Activated CD8-positive, alpha-beta T cell treated with anti-CD3 and anti-CD28 coated beads, Interleukin-2, amount 10 ng/mL, durations not matched to agents 7 days and 5 days (primary cell): ENCODE data around the gene WRAP73. TPM values are rescaled to one million over a fixed set of nuclear protein-coding genes. Genes with fewer than 3 reads are reported as not detected.
"Not testable (repeated sequence)": the region's sequence is repeated elsewhere in the genome, so short reads cannot be mapped to it uniquely, and the experiment has no call there.

Source experiments
- ATAC-seq: fragments of 150-1000 bp; cut with Tn5 transposase; one replicate; pipeline ENCODE4 v1.10.0; 2021; ENCODE audit warnings: moderate library complexity
- CTCF ChIA-PET: fragments of 350-600 bp; sonication (Branson Sonifier 250); formaldehyde crosslinking; loops from one replicate; lab custom pipeline; 2021; ENCODE audit warnings: antibody characterized with exemption; lab: Charles Lee
- POLR2A ChIA-PET: fragments of 350-600 bp; sonication (Branson Sonifier 250); formaldehyde crosslinking; loops from one replicate; lab custom pipeline; 2021; ENCODE audit warnings: antibody characterized with exemption; lab: Charles Lee
- DNase-seq: peaks from one replicate; pipeline ENCODE4 v3.0.0-alpha.2; 2020
- H3K27ac Mint-ChIP-seq: one replicate; pipeline ENCODE4 v1.8.0; 2021; ENCODE audit warnings: mild to moderate bottlenecking, mixed read lengths
- H3K27me3 Mint-ChIP-seq: one replicate; pipeline ENCODE4 v1.8.0; 2021; ENCODE audit warnings: low read depth, mixed read lengths
- H3K36me3 Mint-ChIP-seq: one replicate; pipeline ENCODE4 v1.8.0; 2021; ENCODE audit warnings: low read depth, mixed read lengths
- H3K4me1 Mint-ChIP-seq: one replicate; pipeline ENCODE4 v1.8.0; 2021; ENCODE audit warnings: low read depth, mixed read lengths
- H3K4me3 Mint-ChIP-seq: one replicate; pipeline ENCODE4 v1.8.0; 2021; ENCODE audit warnings: mild to moderate bottlenecking, mixed read lengths
- H3K9me3 Mint-ChIP-seq: one replicate; pipeline ENCODE4 v1.8.0; 2022; ENCODE audit warnings: mixed read lengths; ENCODE audit not compliant: insufficient read depth
- total RNA-seq, 2 experiments: library from RNA; stranded (reverse); gene quantifications; one replicate each; pipeline ENCODE4 v1.2.3, GENCODE V29; 2021

The WRAP73 gene
- total RNA-seq, 2 experiments from 2014 or later: 33.1 to 36.7 TPM

DNA sequence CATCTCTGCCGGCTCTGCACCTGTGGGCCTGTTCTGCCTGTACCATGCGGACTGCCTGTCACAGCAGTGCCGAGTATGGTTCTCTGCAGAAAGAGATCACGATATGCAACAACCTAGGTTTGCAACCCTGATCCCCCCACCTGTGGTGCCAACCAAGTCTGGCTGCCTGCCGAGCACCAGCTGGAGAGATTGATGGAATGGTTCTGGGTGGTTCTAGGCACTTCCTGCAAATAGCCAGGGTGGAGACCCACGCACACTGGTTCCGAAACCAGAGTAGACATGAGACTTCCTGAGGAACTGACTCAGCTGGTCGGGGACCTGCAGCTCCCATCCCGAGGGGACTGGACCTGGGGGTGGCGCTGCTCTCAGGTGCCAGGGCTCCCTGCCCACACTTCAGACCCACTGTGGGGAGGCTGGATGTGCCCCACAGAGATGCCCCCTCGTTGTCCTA lies 19.7 kb downstream of the WRAP73 start:
- ATAC-seq (no peak), DNase-seq (no peak)
- H3K36me3 Mint-ChIP-seq: peaks cover 8% of the 10 kb centered on the region
- H3K9me3 Mint-ChIP-seq: no peaks in the 10 kb centered on the region
- H3K27me3 Mint-ChIP-seq: no peaks in the 10 kb centered on the region
- H3K4me3 Mint-ChIP-seq: no peak overlapping the region
- ChIA-PET CTCF (interaction anchor here (0.9 kb wide), 1 partner anchor 15 kb away, joined by 3 read pairs; no protein-coding TSS in a partner anchor), POLR2A (no interaction called here)
- H3K4me1 Mint-ChIP-seq: peaks cover 7% of the 10 kb centered on the region
- no peak overlapping the region for H3K27ac Mint-ChIP-seq

- Mint-ChIP-seq H3K4me1 (peaks cover 8% of the 10 kb centered on the region), H3K27me3 (no peaks in the 10 kb centered on the region), H3K4me3 (no peak overlapping the region), H3K9me3 (no peaks in the 10 kb centered on the region), H3K27ac (no peak overlapping the region), H3K36me3 (peaks cover 7% of the 10 kb centered on the region)
- ChIA-PET POLR2A (no interaction called here), CTCF (interaction anchor here (0.9 to 1.8 kb wide), 3 partner anchors 9 to 15 kb away, joined by 3 to 8 read pairs (median 3); no protein-coding TSS in a partner anchor)
- ATAC-seq: no peak
- no peak for DNase-seq
Observed at GRCh38 chr1:3629561-3630160, 20.2 kb downstream of the WRAP73 start.

- Mint-ChIP-seq H3K36me3 (peaks cover 7% of the 10 kb centered on the region), H3K4me3 (no peak overlapping the region), H3K9me3 (no peaks in the 10 kb centered on the region), H3K27ac (no peak overlapping the region), H3K27me3 (peaks cover 4% of the 10 kb centered on the region), H3K4me1 (peaks cover 19% of the 10 kb centered on the region)
- ATAC-seq (no peak), DNase-seq (no peak)
- ChIA-PET CTCF (interaction anchor here (0.7 to 1.8 kb wide), 4 partner anchors 10 to 110 kb away, joined by 3 to 8 read pairs (median 3); no protein-coding TSS in a partner anchor), POLR2A (no interaction called here)
Observed at GRCh38 chr1:3628445-3628844, 21.5 kb downstream of the WRAP73 start.

DNA sequence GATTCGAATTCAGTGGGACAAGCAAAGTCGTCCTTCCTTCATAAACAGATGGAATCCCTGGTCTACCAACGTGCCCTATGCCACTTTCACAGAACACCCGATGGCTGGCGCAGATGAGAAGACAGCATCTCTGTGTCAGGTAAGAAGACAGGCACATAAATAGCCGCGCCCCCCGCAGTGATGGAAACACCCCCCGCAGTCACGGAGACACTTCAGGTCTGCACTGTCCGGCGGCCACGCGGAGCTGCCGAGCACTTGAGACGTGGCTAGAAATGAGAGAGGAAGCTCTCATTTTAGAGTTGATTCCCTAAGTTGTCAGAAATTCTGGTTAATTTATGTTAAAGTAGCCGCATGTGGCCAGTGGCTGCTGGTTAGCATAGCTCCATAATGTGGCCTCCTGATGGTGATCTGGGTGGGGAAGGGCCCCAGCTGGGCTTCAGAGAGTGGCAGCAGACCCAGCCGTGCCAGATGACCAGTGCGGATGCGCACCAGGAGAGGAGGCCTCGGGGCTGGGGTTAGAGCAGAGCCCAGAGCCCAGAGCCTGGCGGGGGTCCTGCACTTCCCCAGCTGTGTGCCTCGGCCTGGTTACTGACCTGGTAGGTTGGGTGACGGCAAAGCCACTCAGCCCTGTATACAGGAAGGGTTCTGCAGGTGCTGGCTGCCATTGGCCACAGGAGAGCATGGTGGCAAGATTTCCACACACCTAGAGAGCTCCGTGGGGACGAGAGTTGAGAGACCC lies 22.2 kb downstream of the WRAP73 start:
- Mint-ChIP-seq H3K9me3 (no peaks in the 10 kb centered on the region), H3K36me3 (peaks cover 5% of the 10 kb centered on the region), H3K27ac (no peak overlapping the region), H3K4me1 (peaks cover 23% of the 10 kb centered on the region), H3K4me3 (no peak overlapping the region), H3K27me3 (peaks cover 4% of the 10 kb centered on the region)
- POLR2A ChIA-PET: no interaction called here
- no peak for ATAC-seq
- DNase-seq: no peak
- CTCF ChIA-PET: interaction anchor here (1.8 kb wide), 1 partner anchor 9 kb away, joined by 8 read pairs; no protein-coding TSS in a partner anchor

DNA sequence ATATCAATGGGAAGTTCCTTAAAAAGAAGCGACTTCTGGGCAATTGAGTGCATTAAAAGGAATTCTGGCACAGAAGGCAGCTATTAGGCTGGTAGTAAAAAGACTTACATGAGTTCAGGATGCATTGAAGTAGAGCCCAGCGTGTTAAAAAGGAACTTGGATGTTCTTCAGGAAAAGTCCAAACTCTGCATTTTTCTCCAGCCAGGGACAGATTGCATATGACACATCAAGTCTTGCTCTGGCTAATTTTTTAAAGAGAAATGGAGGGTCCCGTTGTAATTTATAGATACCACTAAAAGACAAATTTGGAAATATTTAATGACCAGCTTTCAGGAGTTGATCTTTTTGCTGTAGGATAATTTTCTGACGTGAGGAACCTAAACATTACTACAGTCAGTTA lies 23.9 kb downstream of the WRAP73 start:
- H3K4me3 Mint-ChIP-seq: peak overlapping the region; percentile 62
- H3K9me3 Mint-ChIP-seq: no peaks in the 10 kb centered on the region
- ChIA-PET CTCF (interaction anchor here (1.0 kb wide), 1 partner anchor 173 kb away, joined by 3 read pairs; no protein-coding TSS in a partner anchor), POLR2A (interaction anchor here (0.6 kb wide), 1 partner anchor 30 kb away, joined by 6 read pairs; no protein-coding TSS in a partner anchor)
- no peak overlapping the region for H3K27ac Mint-ChIP-seq
- ATAC-seq (no peak), DNase-seq (no peak)
- H3K4me1 Mint-ChIP-seq: peaks cover 23% of the 10 kb centered on the region
- peaks cover 5% of the 10 kb centered on the region for H3K36me3 Mint-ChIP-seq
- H3K27me3 Mint-ChIP-seq: peaks cover 4% of the 10 kb centered on the region

DNA sequence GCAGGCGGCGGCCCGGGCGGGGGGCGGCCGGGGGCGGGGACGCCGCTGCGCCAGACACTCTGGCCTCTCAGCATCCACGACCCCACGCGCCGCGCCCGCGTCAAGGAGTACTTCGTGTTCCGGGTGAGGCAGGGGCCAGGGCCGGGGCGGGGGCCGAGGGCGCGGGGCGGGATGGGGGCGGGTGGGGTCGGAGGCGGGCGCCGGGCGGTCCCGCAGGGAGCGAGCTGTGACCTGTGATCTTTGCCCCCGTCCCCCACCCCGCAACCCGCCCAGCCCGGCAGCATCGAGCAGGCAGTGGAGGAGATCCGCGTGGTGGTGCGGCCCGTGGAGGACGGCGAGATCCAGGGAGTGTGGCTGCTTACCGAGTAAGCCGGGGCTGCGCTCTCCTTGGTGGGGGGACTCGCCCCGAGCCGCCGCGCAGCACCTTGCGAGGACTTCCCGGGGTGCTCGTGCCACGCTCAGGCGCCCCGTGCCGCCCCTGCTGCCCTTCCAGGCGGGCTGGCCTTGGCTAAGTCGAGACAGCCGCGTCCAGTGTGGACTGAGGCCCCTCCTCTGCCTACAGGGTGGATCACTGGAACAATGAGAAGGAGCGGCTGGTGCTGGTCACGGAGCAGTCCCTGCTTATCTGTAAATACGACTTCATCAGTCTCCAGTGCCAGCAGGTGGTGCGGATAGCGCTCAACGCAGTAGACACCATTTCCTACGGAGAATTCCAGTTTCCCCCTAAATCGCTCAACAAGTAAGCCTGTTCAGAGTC lies 24.6 kb downstream of the WRAP73 start:
- CTCF ChIA-PET: interaction anchor here (1.0 kb wide), 1 partner anchor 173 kb away, joined by 3 read pairs; no protein-coding TSS in a partner anchor

GRCh38 chr1:3624200-3625136 lies 25.4 kb downstream of the WRAP73 start, which contains the start of gene TPRG1L:
Gene TPRG1L, plus strand, starts transcription at chr1:3625015. Its CDS starts 58 bp downstream, at chr1:3625073.
- H3K36me3 Mint-ChIP-seq: peaks cover 5% of the 10 kb centered on the region
- POLR2A ChIA-PET: interaction anchor here (0.7 kb wide), 1 partner anchor 171 kb away, joined by 3 read pairs; no protein-coding TSS in a partner anchor
- peaks cover 8% of the 10 kb centered on the region for H3K27me3 Mint-ChIP-seq
- peak within 1 kb of the TSS; percentile 93 for H3K27ac Mint-ChIP-seq
- CTCF ChIA-PET: interaction anchor here (0.9 to 1.8 kb wide), 2 partner anchors 133 to 172 kb away, joined by 3 to 6 read pairs; no protein-coding TSS in a partner anchor
- H3K4me3 Mint-ChIP-seq: peak within 1 kb of the TSS; percentile 92
- H3K4me1 Mint-ChIP-seq: peaks cover 26% of the 10 kb centered on the region
- DNase-seq (peak; percentile 98), ATAC-seq (peak; percentile 95)
- H3K9me3 Mint-ChIP-seq: no peaks in the 10 kb centered on the region

More for the DNA sequence above, 24.6 kb downstream of the WRAP73 start:
- H3K27me3 Mint-ChIP-seq: peaks cover 4% of the 10 kb centered on the region
- H3K9me3 Mint-ChIP-seq: no peaks in the 10 kb centered on the region
- DNase-seq (peak; percentile 48), ATAC-seq (peak; percentile 32)
- H3K36me3 Mint-ChIP-seq: peaks cover 5% of the 10 kb centered on the region
- H3K27ac Mint-ChIP-seq: peak overlapping the region; percentile 93
- peaks cover 23% of the 10 kb centered on the region for H3K4me1 Mint-ChIP-seq
- POLR2A ChIA-PET: no interaction called here
- peak overlapping the region; percentile 92 for H3K4me3 Mint-ChIP-seq

GRCh38 chr1:3623441-3624199 lies 26.3 kb downstream of the WRAP73 start:
- ATAC-seq (no peak), DNase-seq (no peak)
- Mint-ChIP-seq H3K4me1 (peaks cover 26% of the 10 kb centered on the region), H3K9me3 (no peaks in the 10 kb centered on the region), H3K36me3 (peaks cover 3% of the 10 kb centered on the region), H3K27ac (peak overlapping the region; percentile 93), H3K27me3 (peaks cover 8% of the 10 kb centered on the region), H3K4me3 (peak overlapping the region; percentile 92)
- ChIA-PET POLR2A (interaction anchor here (0.7 kb wide), 1 partner anchor 170 kb away, joined by 3 read pairs; no protein-coding TSS in a partner anchor), CTCF (interaction anchor here (0.9 to 1.8 kb wide), 3 partner anchors 30 to 171 kb away, joined by 3 to 6 read pairs (median 3); no protein-coding TSS in a partner anchor)

- peaks cover 26% of the 10 kb centered on the region for H3K4me1 Mint-ChIP-seq
- DNase-seq, H3K27ac Mint-ChIP-seq, H3K36me3 Mint-ChIP-seq, H3K9me3 Mint-ChIP-seq, H3K27me3 Mint-ChIP-seq, POLR2A ChIA-PET, H3K4me3 Mint-ChIP-seq, ATAC-seq: not testable (repeated sequence)
- CTCF ChIA-PET: interaction anchor here (1.3 to 3.6 kb wide), 4 partner anchors 54 to 169 kb away, joined by 3 to 31 read pairs (median 18); no protein-coding TSS in a partner anchor
Observed at GRCh38 chr1:3622102-3622501, 27.8 kb downstream of the WRAP73 start.
